ENCODE measurements around the gene SPARC.

SPARC gene

GRCh38 chr5:151631941-151632340 is 54.8 kb downstream of the SPARC start:
- H4K20me1 ChIP-seq: no peaks in the 10 kb centered on the region; a peak in 1 of 22 replicates

GRCh38 chr5:151630088-151630487 is 56.6 kb downstream of the SPARC start:
- no peak for TF ChIP-seq Cebpa-rat (IDR thresholded peaks at IDR 0.05)
- H3K4me1 ChIP-seq: no peaks in the 10 kb centered on the region

More at GRCh38 chr5:151631941-151632340, 54.8 kb downstream of the SPARC start:
- Histone ChIP-seq H3K9ac (no peak overlapping the region), H3K9me3 (replicated peaks in 1 of 11) (no peaks in the 10 kb centered on the region), H3K27ac (no peak overlapping the region), H3K27me3 (no peaks in the 10 kb centered on the region), H3K4me1 (no peaks in the 10 kb centered on the region), H3K4me2 (no peak overlapping the region), H3K4me3 (no peak overlapping the region), H3K36me3 (no peaks in the 10 kb centered on the region)
- no peak for TF ChIP-seq Cebpa-rat (IDR thresholded peaks at IDR 0.05)

GRCh38 chr5:151628112-151628823 is 58.4 kb downstream of the SPARC start:
- H3K9me3 ChIP-seq (replicated peaks in 1 of 11): no peaks in the 10 kb centered on the region
- no peaks in the 10 kb centered on the region for H3K27me3 ChIP-seq
- no peak for TF ChIP-seq Cebpa-rat (IDR thresholded peaks at IDR 0.05)
- H3K36me3 ChIP-seq: no peaks in the 10 kb centered on the region
- no peak overlapping the region for H3K4me3 ChIP-seq
- no peak overlapping the region for H3K27ac ChIP-seq
- no peak overlapping the region for H3K9ac ChIP-seq
- no peaks in the 10 kb centered on the region; a peak in 1 of 22 replicates for H4K20me1 ChIP-seq
- H3K4me1 ChIP-seq: no peaks in the 10 kb centered on the region
- no peak overlapping the region for H3K4me2 ChIP-seq

More at GRCh38 chr5:151630088-151630487, 56.6 kb downstream of the SPARC start:
- H3K27ac ChIP-seq: no peak overlapping the region
- H3K4me2 ChIP-seq: no peak overlapping the region
- no peaks in the 10 kb centered on the region; a peak in 1 of 22 replicates for H4K20me1 ChIP-seq
- H3K4me3 ChIP-seq: no peak overlapping the region
- H3K36me3 ChIP-seq: no peaks in the 10 kb centered on the region
- no peaks in the 10 kb centered on the region for H3K9me3 ChIP-seq (replicated peaks in 1 of 11)
- no peak overlapping the region for H3K9ac ChIP-seq
- H3K27me3 ChIP-seq: no peaks in the 10 kb centered on the region

- Histone ChIP-seq H3K4me3 (no peak overlapping the region), H3K36me3 (no peaks in the 10 kb centered on the region), H3K27ac (no peak overlapping the region), H3K4me1 (peaks cover 0 to 3% (median 0%) of the 10 kb centered on the region in 10 experiments; a peak in 3 of 20 replicates), H3K4me2 (no peak overlapping the region), H3K9me3 (replicated peaks in 1 of 11) (no peaks in the 10 kb centered on the region), H4K20me1 (no peaks in the 10 kb centered on the region; a peak in 1 of 22 replicates), H3K27me3 (no peaks in the 10 kb centered on the region), H3K9ac (no peak overlapping the region)
- TF ChIP-seq Cebpa-rat (IDR thresholded peaks at IDR 0.05): no peak
Observed at GRCh38 chr5:151627650-151628049, 59.1 kb downstream of the SPARC start.

GRCh38 chr5:151625285-151625684 is 61.4 kb downstream of the SPARC start:
- Histone ChIP-seq H3K27ac (no peak overlapping the region), H4K20me1 (no peaks in the 10 kb centered on the region; a peak in 1 of 22 replicates), H3K9ac (no peak overlapping the region), H3K36me3 (no peaks in the 10 kb centered on the region), H3K9me3 (replicated peaks in 1 of 11) (no peaks in the 10 kb centered on the region), H3K4me1 (peaks cover 0 to 12% (median 1%) of the 10 kb centered on the region in 10 experiments; a peak in 4 of 20 replicates), H3K4me3 (no peak overlapping the region), H3K4me2 (no peak overlapping the region), H3K27me3 (no peaks in the 10 kb centered on the region)
- TF ChIP-seq Cebpa-rat (IDR thresholded peaks at IDR 0.05): no peak

GRCh38 chr5:151624476-151624875 is 62.2 kb downstream of the SPARC start:
- Histone ChIP-seq H3K9me3 (replicated peaks in 1 of 11) (no peaks in the 10 kb centered on the region), H3K4me3 (no peak overlapping the region), H4K20me1 (no peaks in the 10 kb centered on the region; a peak in 1 of 22 replicates), H3K36me3 (no peaks in the 10 kb centered on the region), H3K4me2 (no peak overlapping the region), H3K4me1 (peaks cover 0 to 14% (median 1%) of the 10 kb centered on the region in 10 experiments; a peak in 4 of 20 replicates), H3K9ac (no peak overlapping the region), H3K27ac (no peak overlapping the region), H3K27me3 (no peaks in the 10 kb centered on the region)
- no peak for TF ChIP-seq Cebpa-rat (IDR thresholded peaks at IDR 0.05)

- H3K4me3 ChIP-seq: no peak overlapping the region
- peaks cover 0 to 14% (median 1%) of the 10 kb centered on the region in 10 experiments; a peak in 4 of 20 replicates for H3K4me1 ChIP-seq
- no peak overlapping the region for H3K9ac ChIP-seq
- no peak for TF ChIP-seq Cebpa-rat (IDR thresholded peaks at IDR 0.05)
- no peaks in the 10 kb centered on the region for H4K20me1 ChIP-seq
- no peak overlapping the region for H3K27ac ChIP-seq
- H3K27me3 ChIP-seq: no peaks in the 10 kb centered on the region
- peak overlapping the region in 5 of 11 experiments; percentile 5 to 31 (median 12); a peak in 8 of 22 replicates for H3K4me2 ChIP-seq
- 0 out of 22 replicates have a peak, but pooled peaks cover 0 to 4% (median 0%) of the 10 kb centered on the region in 11 experiments for H3K9me3 ChIP-seq (replicated peaks in 1 of 11)
- H3K36me3 ChIP-seq: no peaks in the 10 kb centered on the region
Observed at GRCh38 chr5:151622367-151623088, 64.2 kb downstream of the SPARC start.

- no peak for TF ChIP-seq Cebpa-rat (IDR thresholded peaks at IDR 0.05)
- Histone ChIP-seq H3K4me1 (peaks cover 0 to 14% (median 1%) of the 10 kb centered on the region in 10 experiments; a peak in 4 of 20 replicates), H4K20me1 (no peaks in the 10 kb centered on the region), H3K9ac (no peak overlapping the region), H3K4me3 (no peak overlapping the region), H3K27ac (no peak overlapping the region), H3K27me3 (no peaks in the 10 kb centered on the region), H3K9me3 (replicated peaks in 1 of 11) (0 out of 22 replicates have a peak, but pooled peaks cover 0 to 4% (median 0%) of the 10 kb centered on the region in 11 experiments), H3K36me3 (no peaks in the 10 kb centered on the region), H3K4me2 (peak overlapping the region in 4 of 11 experiments; percentile 1 to 31 (median 12); a peak in 5 of 22 replicates)
Observed at GRCh38 chr5:151620461-151620840, 66.3 kb downstream of the SPARC start.

- no peak overlapping the region for H3K27ac ChIP-seq
Observed at GRCh38 chr5:151619812-151620460, 66.8 kb downstream of the SPARC start.

More at GRCh38 chr5:151619812-151620460, 66.8 kb downstream of the SPARC start:
- H4K20me1 ChIP-seq: no peaks in the 10 kb centered on the region
- H3K4me2 ChIP-seq: peak overlapping the region in 1 of 11 experiments; percentile 31; a peak in 2 of 22 replicates
- H3K36me3 ChIP-seq: no peaks in the 10 kb centered on the region
- no peak overlapping the region for H3K9ac ChIP-seq
- H3K9me3 ChIP-seq (replicated peaks in 1 of 11): 0 out of 22 replicates have a peak, but pooled peaks cover 0 to 4% (median 0%) of the 10 kb centered on the region in 11 experiments
- H3K4me3 ChIP-seq: no peak overlapping the region
- H3K27me3 ChIP-seq: no peaks in the 10 kb centered on the region
- H3K4me1 ChIP-seq: peaks cover 0 to 14% (median 1%) of the 10 kb centered on the region in 10 experiments; a peak in 4 of 20 replicates
- TF ChIP-seq Cebpa-rat (IDR thresholded peaks at IDR 0.05): no peak

Measured in BLaER1 treated with 17β-estradiol and CSF1 and Interleukin-3, amounts not matched to agents 10 nM and 100 nM (cell line).